OCI-LY1 (cell line): ENCODE results near the gene DDX1.

Experiments used
- H2AFZ ChIP-seq: fragments of 200-600 bp; sonication (generic), shearing (Covaris generic); 2 replicates; pipeline ENCODE4 v1.6.0; 2014; ENCODE audit warnings: antibody characterized with exemption, mild to moderate bottlenecking, low read length
- H3F3A ChIP-seq: fragments of 200-600 bp; sonication (generic), shearing (Covaris generic); 2 replicates; pipeline ENCODE4 v1.6.0; 2014; ENCODE audit warnings: mild to moderate bottlenecking, antibody characterized with exemption, low read length, moderate library complexity; ENCODE audit not compliant: insufficient read depth
- H3K27ac ChIP-seq: fragments of 200-600 bp; sonication (generic); 2 replicates; pipeline ENCODE4 v1.5.1; 2014; ENCODE audit warnings: low read length, mixed run types, mild to moderate bottlenecking, low read depth; ENCODE audit not compliant: poor library complexity, severe bottlenecking
- H3K27me3 ChIP-seq: fragments of 200-600 bp; sonication (generic); 2 replicates; pipeline ENCODE4 v1.6.0; 2014; ENCODE audit warnings: antibody characterized with exemption, mild to moderate bottlenecking, low read length, moderate library complexity; ENCODE audit not compliant: insufficient read depth
- H3K36me3 ChIP-seq: fragments of 200-600 bp; sonication (generic); 2 replicates; pipeline ENCODE4 v1.6.1; 2014; ENCODE audit warnings: mild to moderate bottlenecking, antibody characterized with exemption, low read length, moderate library complexity, mixed read lengths; ENCODE audit not compliant: insufficient read depth
- H3K4me1 ChIP-seq: fragments of 200-600 bp; sonication (generic); 2 replicates; pipeline ENCODE4 v1.5.1; 2014; ENCODE audit warnings: mild to moderate bottlenecking, low read length, moderate library complexity; ENCODE audit not compliant: insufficient read depth, severe bottlenecking
- H3K4me2 ChIP-seq: fragments of 200-600 bp; sonication (generic), shearing (Covaris generic); 2 replicates; pipeline ENCODE4 v1.6.1; 2014; ENCODE audit warnings: low read length
- H3K4me3 ChIP-seq: fragments of 200-600 bp; sonication (generic); 2 replicates; pipeline ENCODE4 v1.5.1; 2014; ENCODE audit warnings: low read length, low read depth, mild to moderate bottlenecking, mixed read lengths; ENCODE audit not compliant: poor library complexity, severe bottlenecking
- H3K79me2 ChIP-seq: fragments of 200-600 bp; shearing (Covaris generic); 2 replicates; pipeline ENCODE4 v1.6.1; 2016; ENCODE audit warnings: mixed run types, low read length, mixed read lengths; ENCODE audit not compliant: insufficient read depth
- H3K9ac ChIP-seq: fragments of 200-600 bp; sonication (generic), shearing (Covaris generic); 2 replicates; pipeline ENCODE4 v1.6.1; 2014; ENCODE audit warnings: mild to moderate bottlenecking, low read length, mixed read lengths
- H3K9me2 ChIP-seq: fragments of 200-600 bp; sonication (generic), shearing (Covaris generic); 2 replicates; pipeline ENCODE4 v1.6.1; 2014; ENCODE audit warnings: low read depth, mild to moderate bottlenecking, low read length, mixed read lengths
- H3K9me3 ChIP-seq: fragments of 200-600 bp; shearing (Covaris generic); 2 replicates; pipeline ENCODE4 v1.6.1; 2014; ENCODE audit warnings: low read length, mixed read lengths
- H4K20me1 ChIP-seq: fragments of 200-600 bp; sonication (generic), shearing (Covaris generic); 2 replicates; pipeline ENCODE4 v1.6.0; 2016; ENCODE audit warnings: mild to moderate bottlenecking, low read length; ENCODE audit not compliant: insufficient read depth
- CTCF ChIP-seq: fragments of 200-600 bp; sonication (generic), shearing (Covaris generic); IDR thresholded peaks from 2 replicates; pipeline ENCODE4 v1.5.1; 2017; ENCODE audit warnings: mild to moderate bottlenecking, antibody characterized with exemption, low read length, moderate library complexity, mixed read lengths
- EZH2 ChIP-seq: fragments of 200-600 bp; sonication (generic), shearing (Covaris generic); IDR thresholded peaks from 2 replicates; pipeline ENCODE4 v1.8.0; 2017; ENCODE audit warnings: borderline replicate concordance, mixed run types, mild to moderate bottlenecking, antibody characterized with exemption, low read length, moderate library complexity, mixed read lengths

The DDX1 gene

GRCh38 chr2:15560988-15561573 is 30.6 kb upstream of the DDX1 start, which contains the start of gene NBAS:
TSS of gene NBAS (minus strand) at chr2:15561334. CDS start at chr2:15561304, 30 bp downstream.
- Histone ChIP-seq H3K9ac (peak within 1 kb of the TSS; percentile 70), H3K79me2 (peaks cover 10% of the 10 kb centered on the region; the same call in 1 of the 2 replicates), H3K9me3 (no peaks in the 10 kb centered on the region), H3K4me2 (peak within 1 kb of the TSS; percentile 71), H3K27me3 (no peaks in the 10 kb centered on the region), H3K27ac (no peak within 1 kb of the TSS), H2AFZ (peak within 1 kb of the TSS; percentile 85), H3K36me3 (no peaks in the 10 kb centered on the region), H3K4me3 (peak within 1 kb of the TSS; percentile 90), H4K20me1 (no peaks in the 10 kb centered on the region), H3K9me2 (no peaks in the 10 kb centered on the region), H3F3A (no peaks in the 10 kb centered on the region), H3K4me1 (peaks cover 28% of the 10 kb centered on the region)
- no peak for TF ChIP-seq EZH2

DNA sequence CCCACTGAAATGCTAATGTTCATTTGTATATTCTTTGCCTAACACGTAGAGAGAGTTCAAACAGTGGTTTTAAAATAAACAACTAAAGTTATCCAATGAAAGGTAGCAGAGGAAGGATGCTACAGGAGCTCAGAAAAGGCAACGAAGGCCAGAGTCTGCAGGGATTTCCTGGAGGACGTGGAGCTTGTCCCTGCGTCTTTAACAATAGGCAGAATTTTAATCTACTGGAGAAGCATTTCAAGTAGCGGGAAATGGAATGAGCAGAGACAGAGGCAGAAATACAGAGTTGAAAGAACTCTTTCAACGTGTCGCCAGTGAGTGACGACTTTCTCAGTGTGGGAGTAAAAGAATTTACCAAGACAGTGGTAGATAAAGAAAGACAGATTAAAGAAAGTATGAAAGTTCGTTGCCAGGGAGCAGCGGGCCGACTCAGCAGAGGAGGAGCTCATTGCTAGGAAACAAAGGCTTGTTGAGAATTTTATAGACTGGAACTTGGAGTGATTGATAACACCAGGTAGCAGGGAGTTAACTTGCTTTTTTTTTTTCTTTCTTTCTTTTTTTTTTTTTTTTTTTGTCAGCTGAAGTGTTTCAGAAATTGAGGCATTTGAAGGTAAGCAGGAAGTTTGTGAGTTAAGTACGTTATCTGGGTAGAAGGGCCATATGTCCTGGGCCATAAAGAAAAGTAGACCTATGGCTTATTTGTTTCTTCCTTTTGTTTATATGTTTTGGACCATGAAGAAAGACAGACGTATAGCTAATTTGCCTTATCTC is 29.9 kb upstream of the DDX1 start:
- no peak overlapping the region for H3K27ac ChIP-seq
- peak overlapping the region; percentile 85 for H2AFZ ChIP-seq
- peak overlapping the region; percentile 70 for H3K9ac ChIP-seq
- peaks cover 28% of the 10 kb centered on the region for H3K4me1 ChIP-seq
- peaks cover 10% of the 10 kb centered on the region; the same call in 1 of the 2 replicates for H3K79me2 ChIP-seq
- peak overlapping the region; percentile 90 for H3K4me3 ChIP-seq
- no peak for TF ChIP-seq CTCF
- TF ChIP-seq EZH2: no peak
- no peaks in the 10 kb centered on the region for H3K36me3 ChIP-seq
- H3K4me2 ChIP-seq: peak overlapping the region; percentile 71
- no peaks in the 10 kb centered on the region for H3K9me3 ChIP-seq
- no peaks in the 10 kb centered on the region for H3K27me3 ChIP-seq
- H3F3A ChIP-seq: no peaks in the 10 kb centered on the region
- no peaks in the 10 kb centered on the region for H4K20me1 ChIP-seq
- H3K9me2 ChIP-seq: no peaks in the 10 kb centered on the region

- H3K27ac ChIP-seq: no peak overlapping the region
- H3K9me3 ChIP-seq: no peaks in the 10 kb centered on the region
- H3K4me1 ChIP-seq: peaks cover 28% of the 10 kb centered on the region
- no peak overlapping the region; the same call in 1 of the 2 replicates for H2AFZ ChIP-seq
- no peaks in the 10 kb centered on the region for H4K20me1 ChIP-seq
- H3K4me3 ChIP-seq: peak overlapping the region; percentile 90
- H3K9me2 ChIP-seq: no peaks in the 10 kb centered on the region
- peak overlapping the region; percentile 71; the same call in 1 of the 2 replicates for H3K4me2 ChIP-seq
- H3F3A ChIP-seq: no peaks in the 10 kb centered on the region
- no peaks in the 10 kb centered on the region for H3K27me3 ChIP-seq
- no peak overlapping the region for H3K9ac ChIP-seq
- no peaks in the 10 kb centered on the region for H3K36me3 ChIP-seq
- TF ChIP-seq EZH2 (no peak), CTCF (no peak)
- peaks cover 10% of the 10 kb centered on the region; the same call in 1 of the 2 replicates for H3K79me2 ChIP-seq
Measured at GRCh38 chr2:15562354-15563031, 29.2 kb upstream of the DDX1 start.
